MM.1S (cell line): Measurements from ENCODE around the gene ZNF443.
"Not testable (repeated sequence)": the region's sequence is repeated elsewhere in the genome, so short reads cannot be mapped to it uniquely, and the experiment has no call there.

Experiments
- DNase-seq: peaks from one replicate; pipeline ENCODE4 v3.0.0-alpha.2; 2015
- H2AFZ ChIP-seq: fragments of 300-600 bp; sonication (generic); 2 replicates; pipeline ENCODE4 v1.6.0; 2016; ENCODE audit warnings: antibody characterized with exemption, low read length
- H3F3A ChIP-seq: fragments of 300-600 bp; sonication (generic); 2 replicates; pipeline ENCODE4 v1.6.1; 2016; ENCODE audit warnings: mild to moderate bottlenecking, antibody characterized with exemption, low read length, moderate library complexity, mixed read lengths; ENCODE audit not compliant: insufficient read depth
- H3K27ac ChIP-seq: fragments of 300-600 bp; sonication (generic); 2 replicates; pipeline ENCODE4 v1.5.1; 2016; ENCODE audit warnings: mild to moderate bottlenecking, low read length
- H3K27me3 ChIP-seq: fragments of 300-600 bp; sonication (generic); replicated peaks from 2 replicates; pipeline ENCODE4 v1.6.0; 2016; ENCODE audit warnings: low read length; ENCODE audit not compliant: insufficient read depth
- H3K36me3 ChIP-seq: fragments of 300-600 bp; sonication (generic); replicated peaks from 2 replicates; pipeline ENCODE4 v1.6.1; 2016; ENCODE audit warnings: mild to moderate bottlenecking, low read length, mixed read lengths; ENCODE audit not compliant: insufficient read depth
- H3K4me1 ChIP-seq: fragments of 300-600 bp; sonication (generic); 2 replicates; pipeline ENCODE4 v1.6.1; 2016; ENCODE audit warnings: low read length, mixed read lengths
- H3K4me2 ChIP-seq: fragments of 300-600 bp; sonication (generic); 2 replicates; pipeline ENCODE4 v1.6.0; 2016; ENCODE audit warnings: low read depth, low read length
- H3K4me3 ChIP-seq: fragments of 300-600 bp; sonication (generic); 2 replicates; pipeline ENCODE4 v1.5.1; 2016; ENCODE audit warnings: low read length, mixed read lengths
- H3K79me2 ChIP-seq: fragments of 300-600 bp; sonication (generic); 2 replicates; pipeline ENCODE4 v1.6.1; 2016; ENCODE audit warnings: mixed run types, low read length, mixed read lengths
- H3K9ac ChIP-seq: fragments of 300-600 bp; sonication (generic); 2 replicates; pipeline ENCODE4 v1.6.1; 2016; ENCODE audit warnings: low read length, mixed read lengths
- H3K9me2 ChIP-seq: fragments of 300-600 bp; sonication (generic); replicated peaks from 2 replicates; pipeline ENCODE4 v1.6.1; 2016; ENCODE audit warnings: mild to moderate bottlenecking, low read length, mixed read lengths; ENCODE audit not compliant: insufficient read depth
- H3K9me3 ChIP-seq: fragments of 300-600 bp; sonication (generic); replicated peaks from 2 replicates; pipeline ENCODE4 v1.6.1; 2016; ENCODE audit warnings: mild to moderate bottlenecking, low read length, mixed read lengths; ENCODE audit not compliant: insufficient read depth
- H4K20me1 ChIP-seq: fragments of 300-600 bp; sonication (generic); 2 replicates; pipeline ENCODE4 v1.6.1; 2016; ENCODE audit warnings: mild to moderate bottlenecking, low read length, moderate library complexity, mixed read lengths; ENCODE audit not compliant: insufficient read depth
- EZH2 ChIP-seq: fragments of 300-600 bp; sonication (generic); optimal IDR thresholded peaks from 2 replicates; pipeline ENCODE3; 2017; ENCODE audit warnings: low read depth, mild to moderate bottlenecking, antibody characterized with exemption, low read length, mixed read lengths
- EZH2phosphoT487 ChIP-seq: fragments of 300-600 bp; sonication (generic); IDR thresholded peaks from 2 replicates; pipeline ENCODE4 v1.6.1; 2018; ENCODE audit warnings: antibody characterized with exemption, low read length
- TF ChIP-seq, protein P1 (sequence below): fragments of 300-600 bp; sonication (generic); IDR thresholded peaks from 2 replicates; pipeline ENCODE4 v1.5.1; 2016; ENCODE audit warnings: antibody characterized with exemption, low read length, mixed read lengths

ZNF443 gene

GRCh38 chr19:12448808-12449207 is 8.0 kb upstream of the ZNF443 start:
- Histone ChIP-seq H3K27ac (no peak overlapping the region), H3K4me2 (no peak overlapping the region), H3K4me3 (no peak overlapping the region), H3K79me2 (no peaks in the 10 kb centered on the region), H4K20me1 (no peaks in the 10 kb centered on the region), H3K9ac (no peak overlapping the region), H3K27me3 (no peaks in the 10 kb centered on the region), H2AFZ (no peak overlapping the region), H3K4me1 (no peaks in the 10 kb centered on the region), H3K9me2 (no peaks in the 10 kb centered on the region), H3K9me3 (no peaks in the 10 kb centered on the region), H3K36me3 (no peaks in the 10 kb centered on the region), H3F3A (no peaks in the 10 kb centered on the region)
- DNase-seq = no peak
- TF ChIP-seq, protein P1, sequence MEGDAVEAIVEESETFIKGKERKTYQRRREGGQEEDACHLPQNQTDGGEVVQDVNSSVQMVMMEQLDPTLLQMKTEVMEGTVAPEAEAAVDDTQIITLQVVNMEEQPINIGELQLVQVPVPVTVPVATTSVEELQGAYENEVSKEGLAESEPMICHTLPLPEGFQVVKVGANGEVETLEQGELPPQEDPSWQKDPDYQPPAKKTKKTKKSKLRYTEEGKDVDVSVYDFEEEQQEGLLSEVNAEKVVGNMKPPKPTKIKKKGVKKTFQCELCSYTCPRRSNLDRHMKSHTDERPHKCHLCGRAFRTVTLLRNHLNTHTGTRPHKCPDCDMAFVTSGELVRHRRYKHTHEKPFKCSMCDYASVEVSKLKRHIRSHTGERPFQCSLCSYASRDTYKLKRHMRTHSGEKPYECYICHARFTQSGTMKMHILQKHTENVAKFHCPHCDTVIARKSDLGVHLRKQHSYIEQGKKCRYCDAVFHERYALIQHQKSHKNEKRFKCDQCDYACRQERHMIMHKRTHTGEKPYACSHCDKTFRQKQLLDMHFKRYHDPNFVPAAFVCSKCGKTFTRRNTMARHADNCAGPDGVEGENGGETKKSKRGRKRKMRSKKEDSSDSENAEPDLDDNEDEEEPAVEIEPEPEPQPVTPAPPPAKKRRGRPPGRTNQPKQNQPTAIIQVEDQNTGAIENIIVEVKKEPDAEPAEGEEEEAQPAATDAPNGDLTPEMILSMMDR = no peak
- TF ChIP-seq EZH2 (no peak), EZH2phosphoT487 (no peak)

- not testable (repeated sequence) for H3K9me3 ChIP-seq, H3K9me2 ChIP-seq, H4K20me1 ChIP-seq, H3K4me1 ChIP-seq, H3K36me3 ChIP-seq, H3F3A ChIP-seq, H3K27me3 ChIP-seq
- Histone ChIP-seq H3K27ac (peak overlapping the region; percentile 72; the same call in 1 of the 2 replicates), H3K4me2 (peak overlapping the region; percentile 77), H3K79me2 (peaks cover 10% of the 10 kb centered on the region), H2AFZ (peak overlapping the region; percentile 73; the same call in 1 of the 2 replicates), H3K9ac (peak overlapping the region; percentile 68; the same call in 1 of the 2 replicates), H3K4me3 (peak overlapping the region; percentile 90)
- peak; percentile 21 for DNase-seq
Measured at GRCh38 chr19:12439686-12440540, 908 bp downstream of the ZNF443 start.

DNA sequence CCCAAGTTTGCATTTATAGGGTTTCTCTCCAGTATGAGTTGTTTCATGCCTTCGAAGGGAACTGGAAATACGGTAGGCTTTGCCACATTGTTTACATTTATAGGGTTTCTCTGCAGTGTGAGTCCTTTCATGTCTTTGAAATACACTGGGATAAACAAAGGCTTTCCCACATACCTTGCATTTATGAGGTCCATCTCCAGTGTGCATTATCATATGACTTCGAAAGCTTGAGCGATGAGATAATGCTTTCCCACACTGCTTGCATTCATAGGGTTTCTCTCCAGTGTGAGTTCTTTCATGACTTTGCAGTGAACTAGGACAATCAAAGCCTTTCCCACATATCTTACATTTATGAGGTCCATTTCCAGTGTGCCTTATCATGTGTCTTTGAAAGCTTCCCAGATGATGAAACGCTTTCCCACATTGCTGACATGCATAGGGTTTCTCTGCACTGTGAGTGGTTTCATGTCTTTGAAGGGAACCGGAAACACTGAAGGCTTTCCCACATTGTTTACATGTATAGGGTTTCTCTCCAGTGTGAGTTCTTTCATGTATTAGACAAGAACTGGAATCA is 10.0 kb downstream of the ZNF443 start:
- H3K27ac ChIP-seq, H3K9me3 ChIP-seq, H4K20me1 ChIP-seq, H3K4me2 ChIP-seq, H3F3A ChIP-seq, H3K79me2 ChIP-seq, H3K4me1 ChIP-seq, H2AFZ ChIP-seq, H3K9ac ChIP-seq, H3K27me3 ChIP-seq, H3K36me3 ChIP-seq, H3K9me2 ChIP-seq, DNase-seq, H3K4me3 ChIP-seq: not testable (repeated sequence)

DNA sequence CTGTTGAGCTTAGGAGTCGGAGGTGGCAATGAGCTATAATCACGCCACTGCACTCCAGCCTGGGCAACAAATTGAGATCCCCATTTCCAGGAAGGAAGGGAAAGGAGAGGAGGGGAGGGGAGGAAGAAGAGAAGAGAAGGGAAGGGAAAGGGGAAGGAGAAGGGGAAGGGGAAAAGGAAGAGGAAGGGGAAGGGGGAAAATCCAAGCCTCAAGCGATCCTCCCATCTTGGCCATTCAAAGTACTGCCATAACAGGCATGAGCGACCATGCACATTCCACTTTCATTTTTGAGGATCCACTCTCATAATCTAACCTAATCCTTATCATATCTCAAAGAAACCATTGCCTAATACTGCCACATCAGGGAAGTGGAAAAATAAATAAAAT is 14.9 kb downstream of the ZNF443 start:
- Histone ChIP-seq H3K36me3 (peaks cover under 1% of the 10 kb centered on the region; the same call in 1 of the 2 replicates), H3K79me2 (no peaks in the 10 kb centered on the region), H2AFZ (no peak overlapping the region), H3K4me3 (no peak overlapping the region), H4K20me1 (no peaks in the 10 kb centered on the region), H3K9me3 (no peaks in the 10 kb centered on the region), H3K4me1 (no peaks in the 10 kb centered on the region), H3F3A (no peaks in the 10 kb centered on the region), H3K27ac (no peak overlapping the region), H3K9me2 (no peaks in the 10 kb centered on the region), H3K4me2 (no peak overlapping the region), H3K9ac (no peak overlapping the region), H3K27me3 (no peaks in the 10 kb centered on the region)
- DNase-seq = no peak
- TF ChIP-seq, protein P1 = no peak
- TF ChIP-seq EZH2 (no peak), EZH2phosphoT487 (no peak)
